Endothelial cell of umbilical vein (primary cell): ENCODE measurements around the gene MOB3A. TPM values are rescaled to one million over a fixed set of nuclear protein-coding genes. Genes with fewer than 3 reads are reported as not detected.

Source experiments
- BruUV-seq: library from RNA; stranded (reverse); fragments of 400-500 nt; replicated peaks from 2 replicates; lab custom pipeline; 2021; lab: Mats Ljungman, UMichigan
- CTCF ChIA-PET: fragments of 300-600, 350-600 bp; sonication (Branson Sonifier 250); formaldehyde crosslinking; loops from one replicate; lab custom pipeline; 2021; ENCODE audit warnings: antibody characterized with exemption, inconsistent platforms; lab: Charles Lee
- POLR2A ChIA-PET: fragments of 300-600, 350-600 bp; sonication (Branson Sonifier 250); formaldehyde crosslinking; loops from one replicate; lab custom pipeline; 2021; ENCODE audit warnings: antibody characterized with exemption, inconsistent platforms; lab: Charles Lee
- DNase-seq: peaks from one replicate; pipeline ENCODE4 v3.0.0-alpha.2; 2011; ENCODE audit warnings: low read depth, low spot score
- FAIRE-seq: peaks from 2 replicates; lab custom pipeline; 2011; peaks lifted over from hg19 to GRCh38; lab: Jason Lieb, UNC
- H2AFZ ChIP-seq: 2 replicates; pipeline ENCODE4 v1.6.0; 2012; ENCODE audit warnings: low read depth, low read length, control low read depth, inconsistent platforms
- H3K27ac ChIP-seq: 2 replicates; pipeline ENCODE4 v1.5.1; 2011; ENCODE audit warnings: low read depth, mild to moderate bottlenecking, control low read depth, low read length, moderate library complexity; ENCODE audit not compliant: insufficient read depth
- H3K27me3 ChIP-seq, 2 experiments: 2 replicates each; pipeline versions ENCODE4 v1.6.0 to v1.6.1; 2011; ENCODE audit warnings: low read length in 2 of 2, mixed read lengths in 1 of 2; ENCODE audit not compliant: control insufficient read depth in 2 of 2, insufficient read depth in 2 of 2
- H3K36me3 ChIP-seq, 2 experiments: 2 replicates in 1 of 2; 3 replicates in 1 of 2; pipeline ENCODE4 v1.5.1; 2011; ENCODE audit warnings: low read length in 2 of 2, mild to moderate bottlenecking in 1 of 2, moderate library complexity in 1 of 2; ENCODE audit not compliant: control insufficient read depth in 2 of 2, insufficient read depth in 2 of 2; ENCODE audit errors: extremely low read depth in 1 of 2
- H3K4me1 ChIP-seq: 3 replicates; pipeline ENCODE4 v1.5.1; 2011; ENCODE audit warnings: mild to moderate bottlenecking, low read length; ENCODE audit not compliant: control insufficient read depth, insufficient read depth; ENCODE audit errors: extremely low read depth
- H3K4me2 ChIP-seq: 2 replicates; pipeline ENCODE4 v1.6.1; 2011; ENCODE audit warnings: low read length, control low read depth, mixed read lengths; ENCODE audit not compliant: insufficient read depth
- H3K4me3 ChIP-seq, 3 experiments: fragments of 200-600 bp in 1 of 3; sonication (generic), shearing (Covaris generic) in 1 of 3; replicated peaks in 1 of 3; 2 replicates each; pipeline ENCODE4 v1.5.1; 2011 to 2016; ENCODE audit warnings: control low read depth in 3 of 3, low read length in 3 of 3, mild to moderate bottlenecking in 2 of 3, inconsistent platforms in 1 of 3, low read depth in 1 of 3, moderate library complexity in 1 of 3; ENCODE audit not compliant: insufficient read depth in 1 of 3
- H3K79me2 ChIP-seq: 2 replicates; pipeline ENCODE4 v1.6.0; 2012; ENCODE audit warnings: low read length, inconsistent platforms; ENCODE audit not compliant: control insufficient read depth, insufficient read depth
- H3K9ac ChIP-seq: replicated peaks from 2 replicates; pipeline ENCODE3; 2011; ENCODE audit warnings: low read length, control low read depth; ENCODE audit not compliant: insufficient read depth; ENCODE audit errors: extremely low read depth
- H3K9me1 ChIP-seq: replicated peaks from 3 replicates; pipeline ENCODE4 v1.6.0; 2011; ENCODE audit warnings: mild to moderate bottlenecking, low read length; ENCODE audit not compliant: control insufficient read depth, insufficient read depth; ENCODE audit errors: extremely low read depth
- H3K9me3 ChIP-seq: replicated peaks from 2 replicates; pipeline ENCODE4 v1.5.1; 2012; ENCODE audit warnings: low read length, inconsistent platforms; ENCODE audit not compliant: control insufficient read depth, insufficient read depth
- H4K20me1 ChIP-seq: replicated peaks from 2 replicates; pipeline ENCODE3; 2011; ENCODE audit warnings: mild to moderate bottlenecking, low read length; ENCODE audit not compliant: control insufficient read depth, insufficient read depth; ENCODE audit errors: extremely low read depth
- EZH2 ChIP-seq: IDR thresholded peaks from 2 replicates; pipeline ENCODE4 v1.6.1; 2012; ENCODE audit warnings: borderline replicate concordance, low read depth, mild to moderate bottlenecking, moderate library complexity, low read length, inconsistent platforms; ENCODE audit not compliant: severe bottlenecking
- FOS ChIP-seq: IDR thresholded peaks from 2 replicates; pipeline ENCODE4 v1.6.1; 2011; ENCODE audit warnings: mild to moderate bottlenecking, low read length, moderate library complexity, borderline replicate concordance; ENCODE audit not compliant: insufficient read depth
- GATA2 ChIP-seq: IDR thresholded peaks from 2 replicates; pipeline ENCODE4 v1.7.0; 2011; ENCODE audit warnings: low read depth, mild to moderate bottlenecking, moderate library complexity, mixed read lengths, low read length; ENCODE audit not compliant: insufficient read length, insufficient read depth
- JUN ChIP-seq: IDR thresholded peaks from 2 replicates; pipeline ENCODE4 v1.6.1; 2011; ENCODE audit warnings: borderline replicate concordance, low read depth; ENCODE audit not compliant: insufficient read length, insufficient read depth
- MYC ChIP-seq: IDR thresholded peaks from one replicate; pipeline ENCODE4 v1.6.1; 2011; ENCODE audit warnings: mild to moderate bottlenecking, low read depth, low read length
- POLR2A ChIP-seq: IDR thresholded peaks from 2 replicates; pipeline ENCODE4 v1.6.1; 2012; ENCODE audit warnings: low read depth, mild to moderate bottlenecking, control low read depth, low read length
- POLR2AphosphoS5 ChIP-seq: IDR thresholded peaks from 2 replicates; pipeline ENCODE4 v1.6.1; 2012; ENCODE audit warnings: low read depth, mild to moderate bottlenecking, control low read depth, low read length, moderate library complexity; ENCODE audit not compliant: insufficient read depth
- dilution Hi-C: fragments of 300-500 bp; cut with MboI; formaldehyde crosslinking; loops from one replicate; pipeline ENCODE4 v1.15.0; 2019; ENCODE audit warnings: low sequenced_read_pairs; ENCODE audit not compliant: extremely low pct_ligation_motif_present
- intact Hi-C: fragments of 100-400 bp; cut with micrococcal nuclease; formaldehyde crosslinking; loops from one replicate; pipeline ENCODE4 v1.10.0; 2022
- polyA plus RNA-seq, 4 experiments: library from polyadenylated mRNA; depleted of rRNA in 3 of 4; stranded (reverse) in 3 of 4; unstranded in 1 of 4; fragments of >200 nt; gene quantifications; 2 replicates each; pipeline versions ENCODE4 v1.2.1 to v1.2.3, GENCODE V29; 2011 to 2012; ENCODE audit warnings: missing spikeins in 1 of 4
- total RNA-seq: library from RNA; stranded (reverse); gene quantifications from 2 replicates; pipeline ENCODE4 v1.2.3, GENCODE V29; 2021
- TF ChIP-seq, protein P1 (sequence below): IDR thresholded peaks from 2 replicates; pipeline ENCODE4 v1.6.1; 2011; ENCODE audit not compliant: insufficient read depth, insufficient read length
- TF ChIP-seq, protein P2 (sequence below), 2 donors: IDR thresholded peaks; 1 replicate in 1 of 2; 2 replicates in 1 of 2; pipeline ENCODE4 v1.5.1; 2011; ENCODE audit warnings: low read length in 2 of 2, mild to moderate bottlenecking in 2 of 2, moderate library complexity in 2 of 2, control low read depth in 1 of 2, inconsistent platforms in 1 of 2, low read depth in 1 of 2; ENCODE audit not compliant: insufficient read depth in 1 of 2; ENCODE audit errors: extremely low read depth in 1 of 2

MOB3A gene
- total and polyA plus RNA-seq, 2 donors (not counting 3 experiments of a cell fraction or from before 2014, with no cell fraction given): 46.5 to 59.7 TPM

DNA sequence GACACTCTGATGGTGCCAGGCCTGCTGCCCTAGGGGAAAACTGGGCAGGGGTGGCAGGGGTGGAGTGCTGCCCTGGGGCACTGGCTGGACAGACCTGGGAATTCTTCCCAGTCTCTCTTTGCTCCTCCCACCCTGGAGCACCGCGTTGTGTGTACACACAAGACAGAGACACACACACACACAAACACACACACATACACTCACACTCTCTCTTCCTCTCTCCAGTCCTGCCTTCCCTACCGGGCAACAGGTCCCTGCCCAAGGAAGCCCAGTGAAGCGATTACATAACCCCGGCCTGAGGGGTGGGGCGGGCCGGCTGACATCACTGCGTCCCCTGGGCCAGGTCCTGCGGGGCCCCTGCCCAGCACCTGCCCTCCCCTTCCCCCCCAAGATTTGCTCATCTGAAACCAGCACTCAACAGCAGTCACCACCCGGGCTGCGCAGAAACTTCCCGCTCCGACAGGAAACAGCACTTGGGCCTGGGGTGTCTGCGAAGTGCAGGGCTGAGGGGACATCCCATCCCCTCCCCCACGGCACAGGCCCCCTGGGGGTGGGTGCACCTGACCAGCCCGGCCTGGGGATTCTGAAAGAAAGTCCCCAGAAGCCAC is 46.3 kb downstream of the MOB3A start:
- TF ChIP-seq EZH2 (no peak), MYC (no peak), GATA2 (no peak), FOS (no peak), POLR2AphosphoS5 (no peak), JUN (no peak), POLR2A (no peak)
- TF ChIP-seq, protein P1, sequence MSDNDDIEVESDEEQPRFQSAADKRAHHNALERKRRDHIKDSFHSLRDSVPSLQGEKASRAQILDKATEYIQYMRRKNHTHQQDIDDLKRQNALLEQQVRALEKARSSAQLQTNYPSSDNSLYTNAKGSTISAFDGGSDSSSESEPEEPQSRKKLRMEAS: no peak
- TF ChIP-seq, protein P2, sequence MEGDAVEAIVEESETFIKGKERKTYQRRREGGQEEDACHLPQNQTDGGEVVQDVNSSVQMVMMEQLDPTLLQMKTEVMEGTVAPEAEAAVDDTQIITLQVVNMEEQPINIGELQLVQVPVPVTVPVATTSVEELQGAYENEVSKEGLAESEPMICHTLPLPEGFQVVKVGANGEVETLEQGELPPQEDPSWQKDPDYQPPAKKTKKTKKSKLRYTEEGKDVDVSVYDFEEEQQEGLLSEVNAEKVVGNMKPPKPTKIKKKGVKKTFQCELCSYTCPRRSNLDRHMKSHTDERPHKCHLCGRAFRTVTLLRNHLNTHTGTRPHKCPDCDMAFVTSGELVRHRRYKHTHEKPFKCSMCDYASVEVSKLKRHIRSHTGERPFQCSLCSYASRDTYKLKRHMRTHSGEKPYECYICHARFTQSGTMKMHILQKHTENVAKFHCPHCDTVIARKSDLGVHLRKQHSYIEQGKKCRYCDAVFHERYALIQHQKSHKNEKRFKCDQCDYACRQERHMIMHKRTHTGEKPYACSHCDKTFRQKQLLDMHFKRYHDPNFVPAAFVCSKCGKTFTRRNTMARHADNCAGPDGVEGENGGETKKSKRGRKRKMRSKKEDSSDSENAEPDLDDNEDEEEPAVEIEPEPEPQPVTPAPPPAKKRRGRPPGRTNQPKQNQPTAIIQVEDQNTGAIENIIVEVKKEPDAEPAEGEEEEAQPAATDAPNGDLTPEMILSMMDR (IDR thresholded peaks at IDR 0.05; ENCODE audit: extremely low read depth in 1 of 2, insufficient read depth in 1 of 2, low read depth in 1 of 2, low read length in 2 of 2): no peak
- DNase-seq (peak; percentile 56), FAIRE-seq (peak; percentile 67)
- no TSS peak for BruUV-seq
- peaks cover 29% of the 10 kb centered on the region for H3K4me1 ChIP-seq
- no peak overlapping the region for H3K27ac ChIP-seq
- H3K36me3 ChIP-seq: peaks cover 4 to 11% of the 10 kb centered on the region in 2 experiments
- POLR2A ChIA-PET: no interaction called here
- no peaks in the 10 kb centered on the region for H3K27me3 ChIP-seq
- H3K4me2 ChIP-seq: peak overlapping the region; percentile 82
- H4K20me1 ChIP-seq: no peaks in the 10 kb centered on the region
- intact Hi-C loops: no loop called here
- H3K9ac ChIP-seq: peak overlapping the region; percentile 67
- H3K79me2 ChIP-seq: peaks cover 45% of the 10 kb centered on the region
- CTCF ChIA-PET: interaction anchor here (0.9 to 2.6 kb wide), 3 partner anchors 9 to 30 kb away, joined by 3 to 11 read pairs (median 4); no protein-coding TSS in a partner anchor
- no peak overlapping the region for H2AFZ ChIP-seq
- H3K4me3 ChIP-seq: peak overlapping the region; percentile 81 to 95 (median 81)
- no peaks in the 10 kb centered on the region for H3K9me1 ChIP-seq
- H3K9me3 ChIP-seq: no peaks in the 10 kb centered on the region
- dilution Hi-C loops: no loop called here
